Measurements from ENCODE around the gene WDR31.

DNA sequence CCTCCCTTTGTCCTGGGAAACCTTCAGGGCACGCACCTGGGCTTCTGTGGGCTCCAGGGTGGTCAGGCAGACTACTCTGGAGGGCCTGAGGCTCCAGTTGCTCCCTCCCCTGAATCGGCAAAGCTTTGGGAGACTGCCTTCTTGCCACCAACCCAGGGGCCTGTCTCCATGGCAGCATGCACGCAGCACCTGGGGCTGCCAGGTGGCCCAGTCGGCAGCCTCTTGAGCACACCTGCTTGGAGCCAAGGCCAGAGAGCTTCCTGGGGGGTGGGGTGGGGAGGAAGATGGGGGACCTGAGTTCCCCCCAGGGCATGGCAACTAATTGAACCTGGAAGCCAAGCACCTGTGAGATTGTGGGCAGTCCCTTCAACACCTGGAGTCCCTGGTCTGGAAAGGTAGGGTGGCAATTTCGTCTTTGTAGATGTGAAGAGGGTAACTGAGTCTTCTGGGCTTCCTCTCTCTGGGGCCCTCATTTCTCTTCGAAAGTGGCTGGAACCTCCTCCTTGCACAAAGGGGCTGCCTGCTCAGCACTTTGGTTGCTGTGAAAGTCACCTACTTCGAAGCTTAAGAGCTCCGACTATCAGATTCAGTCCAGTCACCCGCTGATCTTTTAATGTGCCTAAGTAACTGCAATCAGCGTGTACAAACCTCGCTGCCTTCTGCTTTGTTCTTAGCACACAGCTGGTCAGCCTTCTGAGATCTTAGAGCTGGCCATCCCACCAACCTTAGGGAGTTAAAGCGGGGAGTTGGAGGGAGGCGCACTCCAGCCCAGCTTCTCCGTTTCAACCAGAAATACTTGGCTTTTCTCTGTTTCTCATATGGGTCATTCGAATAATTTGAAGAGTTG is 40.9 kb downstream of the WDR31 start:
- TF ChIP-seq, protein P1, sequence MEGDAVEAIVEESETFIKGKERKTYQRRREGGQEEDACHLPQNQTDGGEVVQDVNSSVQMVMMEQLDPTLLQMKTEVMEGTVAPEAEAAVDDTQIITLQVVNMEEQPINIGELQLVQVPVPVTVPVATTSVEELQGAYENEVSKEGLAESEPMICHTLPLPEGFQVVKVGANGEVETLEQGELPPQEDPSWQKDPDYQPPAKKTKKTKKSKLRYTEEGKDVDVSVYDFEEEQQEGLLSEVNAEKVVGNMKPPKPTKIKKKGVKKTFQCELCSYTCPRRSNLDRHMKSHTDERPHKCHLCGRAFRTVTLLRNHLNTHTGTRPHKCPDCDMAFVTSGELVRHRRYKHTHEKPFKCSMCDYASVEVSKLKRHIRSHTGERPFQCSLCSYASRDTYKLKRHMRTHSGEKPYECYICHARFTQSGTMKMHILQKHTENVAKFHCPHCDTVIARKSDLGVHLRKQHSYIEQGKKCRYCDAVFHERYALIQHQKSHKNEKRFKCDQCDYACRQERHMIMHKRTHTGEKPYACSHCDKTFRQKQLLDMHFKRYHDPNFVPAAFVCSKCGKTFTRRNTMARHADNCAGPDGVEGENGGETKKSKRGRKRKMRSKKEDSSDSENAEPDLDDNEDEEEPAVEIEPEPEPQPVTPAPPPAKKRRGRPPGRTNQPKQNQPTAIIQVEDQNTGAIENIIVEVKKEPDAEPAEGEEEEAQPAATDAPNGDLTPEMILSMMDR (conservative IDR thresholded peaks at IDR 0.05) = no peak
- no peak for TF ChIP-seq EZH2 (IDR thresholded peaks at IDR 0.05; ENCODE audit: low read depth)

Measured in PC-9 (cell line).